NCI-H2107 (cell line): ENCODE data around the gene ANTXRL.
"Not testable (repeated sequence)": the region's sequence is repeated elsewhere in the genome, so short reads cannot be mapped to it uniquely, and the experiment has no call there.

Experiments
- DNase-seq: peaks from one replicate; lab custom pipeline; 2025; lab: John Stamatoyannopoulos, UW

The ANTXRL gene

DNA sequence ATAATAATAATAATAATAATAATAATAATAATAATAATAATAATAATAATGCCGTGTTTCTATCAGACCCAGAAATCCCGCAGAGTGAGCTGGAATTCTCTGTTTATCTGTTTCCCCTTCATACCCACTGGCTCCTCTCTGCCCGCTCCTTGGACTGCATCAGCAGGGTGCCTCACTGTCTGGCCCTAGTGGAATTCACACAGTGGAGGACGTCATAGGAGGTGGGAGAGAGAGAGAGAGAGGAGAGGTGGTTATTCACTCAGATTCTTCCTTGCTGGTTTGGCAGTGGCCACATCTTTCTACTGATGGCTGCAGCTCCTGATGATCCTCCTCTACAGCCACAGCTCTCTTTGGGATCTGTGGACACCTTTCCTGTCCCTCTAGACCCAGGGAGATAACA lies 78.7 kb downstream of the ANTXRL start:
- DNase-seq = not testable (repeated sequence)

DNA sequence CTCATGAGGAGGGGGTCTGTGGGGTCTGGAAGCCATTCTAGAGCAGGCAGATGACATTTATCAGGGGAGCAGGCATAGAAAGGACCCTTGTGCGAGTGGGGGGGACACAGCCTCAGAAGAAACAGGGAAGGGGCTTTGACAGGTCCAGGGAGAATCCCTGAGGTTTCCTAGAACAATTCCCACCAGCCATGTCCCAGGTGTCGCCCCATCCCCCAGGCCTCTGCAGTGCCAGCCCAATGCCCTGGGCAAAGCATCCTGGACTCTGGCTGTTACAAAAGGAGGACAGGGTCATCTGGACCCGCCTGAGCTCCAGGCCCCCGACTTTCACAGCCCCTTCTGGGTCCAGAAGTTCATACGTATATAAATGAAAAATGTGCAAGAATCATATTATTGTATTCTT lies 80.4 kb downstream of the ANTXRL start:
- DNase-seq = not testable (repeated sequence)

DNA sequence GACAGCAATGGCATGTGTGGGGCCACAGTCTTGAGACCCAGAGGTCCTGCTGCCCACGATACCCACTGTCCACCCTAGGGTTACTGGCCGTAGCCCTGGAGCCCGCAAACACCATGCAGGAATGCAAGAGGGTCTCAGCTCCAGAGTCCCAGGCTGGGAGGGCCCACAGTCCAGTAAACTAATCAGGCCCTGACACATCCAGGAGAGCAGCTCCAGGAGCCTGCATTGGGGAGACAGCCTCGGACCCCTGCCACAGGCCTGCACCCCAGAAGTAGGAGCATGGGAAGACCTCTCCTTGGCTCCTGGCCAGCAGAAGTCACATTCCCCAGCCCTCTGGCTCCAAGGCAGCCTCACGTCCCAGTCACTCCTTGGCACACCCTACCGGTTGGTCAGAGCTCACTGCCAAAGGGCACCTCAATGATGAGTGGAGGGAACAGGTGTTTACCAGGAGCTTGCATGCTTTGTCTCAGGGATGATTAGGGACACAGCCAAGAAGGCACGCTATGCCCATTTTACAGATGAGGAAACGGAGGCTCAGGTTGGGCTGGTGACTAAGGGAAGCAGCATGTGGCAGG lies 81.0 kb downstream of the ANTXRL start:
- DNase-seq = not testable (repeated sequence)

DNA sequence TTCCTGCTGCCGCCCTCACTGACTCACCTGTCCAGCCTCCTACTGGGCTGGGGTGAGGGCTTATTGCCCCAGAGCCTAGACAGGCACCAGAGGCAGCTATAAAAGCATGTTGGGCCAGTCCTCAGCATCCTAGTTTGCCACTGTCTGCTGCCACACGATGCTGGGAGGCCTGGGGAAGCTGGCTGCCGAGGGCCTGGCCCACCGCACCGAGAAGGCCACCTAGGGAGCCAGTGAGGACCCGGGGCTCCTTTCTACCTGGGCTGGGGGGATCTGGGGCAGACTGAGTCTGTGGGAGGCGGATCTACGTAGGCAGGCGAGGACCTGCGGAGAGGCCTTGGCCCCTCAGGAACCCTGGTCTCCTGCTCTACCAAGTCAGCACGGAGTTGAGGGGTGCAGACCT lies 82.2 kb downstream of the ANTXRL start:
- DNase-seq = not testable (repeated sequence)

DNA sequence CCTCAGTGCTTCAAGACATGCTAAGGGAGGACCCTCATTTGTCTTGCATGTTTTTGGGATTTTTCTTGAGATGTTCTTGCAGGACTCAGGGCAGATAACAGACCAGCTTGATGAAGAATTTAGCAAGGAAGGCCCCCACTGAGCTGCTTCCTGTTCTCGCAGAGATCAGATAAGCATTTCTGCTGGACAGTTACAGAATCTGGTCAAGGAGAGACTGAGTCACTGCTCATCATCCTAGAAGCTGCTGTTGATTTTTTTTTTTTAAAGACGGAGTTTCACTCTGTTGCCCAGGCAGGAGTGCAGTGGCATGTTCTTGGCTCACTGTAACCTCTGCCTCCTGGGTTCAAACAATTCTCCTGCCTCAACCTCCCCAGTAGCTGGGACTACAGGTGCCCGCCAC lies 87.6 kb downstream of the ANTXRL start:
- DNase-seq = not testable (repeated sequence)

DNA sequence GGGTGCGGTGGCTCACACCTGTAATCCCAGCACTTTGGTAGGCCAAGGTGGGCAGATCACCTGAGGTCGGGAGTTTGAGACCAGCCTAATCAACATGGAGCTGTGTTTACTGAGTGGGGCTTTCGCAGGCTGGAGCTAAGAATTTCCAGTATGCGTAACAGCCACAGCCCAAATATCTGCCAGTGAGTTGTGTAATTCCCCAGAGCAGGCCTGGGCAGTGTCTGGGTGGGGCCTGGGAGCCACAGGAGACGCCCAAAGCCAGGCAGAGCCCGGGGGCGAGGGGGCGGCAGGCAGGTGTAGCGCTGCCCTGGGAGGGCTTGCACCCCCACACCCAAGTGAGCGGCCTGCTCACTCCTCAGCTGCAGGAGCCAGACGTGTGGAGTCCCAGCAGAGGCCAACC lies 88.6 kb downstream of the ANTXRL start, which contains the start of gene ANXA8L1:
ANXA8L1 (plus strand) TSS at position 371 of the 400 bp plus-strand sequence. CDS start 76 bp downstream, outside the sequence.
- not testable (repeated sequence) for DNase-seq

DNA sequence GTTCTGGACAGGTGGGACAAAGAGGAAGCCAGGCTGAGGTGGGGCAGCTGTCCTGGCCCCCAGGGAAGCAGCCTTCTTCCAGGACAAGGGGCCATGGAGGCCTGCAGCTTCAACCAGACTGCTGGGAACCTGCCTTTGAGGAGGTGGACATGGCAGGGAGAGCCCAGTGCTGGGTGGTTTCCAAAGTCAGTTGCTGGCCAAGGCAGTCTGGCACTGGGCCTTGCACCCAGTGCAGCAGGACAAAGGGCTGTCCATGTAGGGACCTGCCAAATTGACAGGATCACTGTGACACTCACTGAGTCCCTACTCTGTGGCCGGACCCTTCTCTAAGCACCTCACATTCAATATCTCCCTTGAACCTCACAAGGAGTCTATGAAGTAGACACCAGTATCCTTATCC lies 90.2 kb downstream of the ANTXRL start:
- not testable (repeated sequence) for DNase-seq

DNA sequence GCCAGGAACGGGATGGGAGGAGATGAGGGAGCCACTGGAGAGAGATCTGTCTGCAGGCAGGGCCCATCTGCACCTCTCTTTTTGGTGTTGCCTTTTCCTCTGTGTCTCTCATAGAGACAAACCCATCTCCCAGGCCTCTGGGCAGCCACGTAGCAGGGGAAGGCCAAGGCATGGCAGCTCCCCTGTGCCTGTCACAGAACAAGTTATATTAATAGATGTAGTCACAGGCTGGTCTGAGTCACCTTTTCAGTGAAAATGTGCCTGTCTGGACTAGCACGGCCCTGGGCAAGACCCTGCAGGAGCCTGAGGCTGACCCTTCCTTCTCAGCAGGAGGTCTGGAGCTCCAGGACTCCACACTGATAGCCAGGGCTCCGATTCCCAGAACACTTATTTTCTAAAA lies 90.9 kb downstream of the ANTXRL start:
- not testable (repeated sequence) for DNase-seq

DNA sequence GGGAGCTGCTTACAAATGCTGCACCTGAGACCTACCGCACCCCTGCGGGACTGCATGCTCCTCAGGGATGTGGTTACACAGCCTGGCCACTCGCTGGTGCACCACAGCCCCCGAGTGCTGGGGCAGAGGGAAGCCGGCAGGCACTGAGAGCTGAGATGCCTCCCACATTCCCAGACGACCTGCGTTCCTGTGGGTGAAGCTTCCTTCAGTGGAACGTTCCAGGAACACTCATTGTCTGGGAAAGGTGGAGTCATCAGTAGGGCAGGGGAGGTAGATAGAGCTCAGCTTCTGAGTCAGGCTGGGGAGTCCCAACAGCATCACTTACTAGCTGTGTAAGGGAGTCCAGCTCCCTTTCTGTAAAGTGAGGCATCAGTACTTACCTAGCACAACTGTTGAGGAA lies 91.3 kb downstream of the ANTXRL start:
- DNase-seq = not testable (repeated sequence)

DNA sequence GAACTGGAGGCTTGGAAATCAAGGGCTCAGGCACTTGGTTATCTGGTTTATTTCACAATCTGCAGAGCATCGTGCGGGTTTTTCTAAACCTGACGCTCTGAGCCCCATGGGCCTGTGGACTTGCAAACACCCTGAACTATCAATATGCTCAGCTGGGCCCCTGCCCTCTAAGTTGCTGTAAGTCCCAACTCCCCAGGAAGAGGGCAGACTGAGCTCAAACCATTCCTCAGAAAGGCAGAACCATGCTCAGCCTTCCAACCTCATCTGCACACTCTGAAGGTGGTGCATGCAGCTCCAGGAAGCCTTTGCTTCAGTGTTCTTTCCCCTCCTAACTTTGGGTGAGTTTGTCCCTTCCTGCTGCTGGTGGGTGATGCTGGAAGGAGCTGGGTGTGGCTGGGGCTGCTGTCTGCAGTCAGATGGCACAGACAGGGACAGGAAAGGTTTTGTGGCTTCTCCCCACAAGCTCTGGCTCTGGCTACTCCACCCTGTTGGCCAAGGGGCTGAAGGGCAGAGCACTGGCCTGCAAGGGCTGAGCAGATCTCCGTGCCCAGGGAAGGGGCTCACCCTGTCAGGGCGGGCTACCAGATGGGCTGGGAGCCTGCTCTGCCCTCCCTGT lies 92.5 kb downstream of the ANTXRL start:
- not testable (repeated sequence) for DNase-seq
